ENCODE measurements around the gene LCP2.

Gene LCP2

DNA sequence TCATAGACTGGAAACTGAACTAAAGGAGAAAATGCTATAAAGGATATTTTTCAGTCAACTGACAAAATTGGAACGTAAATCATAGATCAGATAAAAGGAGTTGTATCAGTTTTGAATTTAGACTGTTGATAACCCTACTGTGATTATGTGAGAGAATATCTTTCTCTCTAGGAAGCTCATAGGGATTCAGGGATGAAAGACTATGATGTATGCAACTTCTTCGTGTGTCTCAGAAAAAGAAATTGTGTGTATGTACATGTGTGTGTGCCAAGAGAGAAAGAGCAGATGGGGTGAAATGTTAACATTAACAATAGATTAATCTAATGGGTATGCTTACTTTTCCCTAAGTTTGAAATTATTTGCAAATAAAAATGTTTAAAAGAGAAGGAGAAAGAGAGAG, 95.5 kb downstream of the LCP2 start:
- DNase-seq, result no peak

DNA sequence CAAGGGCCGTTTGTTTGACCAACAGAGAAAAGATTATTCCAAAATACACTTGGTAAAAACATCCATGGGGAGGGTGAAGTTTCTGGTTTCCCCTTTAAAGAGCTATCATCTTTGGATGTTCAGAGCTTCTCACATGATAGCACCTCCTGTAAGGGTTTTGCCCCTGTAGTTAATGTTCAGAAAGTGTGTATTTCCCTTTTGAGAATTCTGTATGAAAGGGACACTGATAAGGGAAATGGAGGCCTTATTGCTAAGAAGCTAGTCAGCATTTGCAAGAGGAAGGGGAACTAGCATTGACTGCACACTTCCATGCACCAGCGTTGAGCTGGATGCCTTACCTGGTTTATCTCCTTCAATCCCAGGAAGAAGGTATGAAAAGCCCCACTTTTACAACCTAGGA, 96.3 kb downstream of the LCP2 start:
- no peak for DNase-seq

GRCh38 chr5:170200876-170201275, 96.7 kb downstream of the LCP2 start:
- DNase-seq, result no peak

All from stimulated activated CD4-positive, alpha-beta T cell treated with anti-CD3 and anti-CD28 coated beads, Interleukin-4, amount 100 ng/mL, for 24 hours (primary cell).